Smooth muscle cell (in vitro differentiated cells): ENCODE measurements around the gene C1orf146. TPM values are rescaled to one million over a fixed set of nuclear protein-coding genes. Genes with fewer than 3 reads are reported as not detected.
"Not testable (repeated sequence)": the region's sequence is repeated elsewhere in the genome, so short reads cannot be mapped to it uniquely, and the experiment has no call there.

Source experiments
- DNase-seq: peaks from one replicate; lab custom pipeline; 2025; ENCODE audit not compliant: unreplicated experiment; lab: John Stamatoyannopoulos, UW
- H2AFZ ChIP-seq: fragments of 200-600 bp; sonication (generic); 2 replicates; pipeline ENCODE4 v1.6.0; 2016; ENCODE audit warnings: antibody characterized with exemption, low read depth, mild to moderate bottlenecking
- H3F3A ChIP-seq: fragments of 200-600 bp; sonication (generic); 2 replicates; pipeline ENCODE4 v1.6.0; 2017; ENCODE audit warnings: antibody characterized with exemption, low read depth
- H3K27ac ChIP-seq: fragments of 200-600 bp; sonication (generic); 2 replicates; pipeline ENCODE4 v1.5.1; 2016; ENCODE audit warnings: low read depth, mild to moderate bottlenecking
- H3K27me3 ChIP-seq: fragments of 200-600 bp; sonication (generic); 2 replicates; pipeline ENCODE4 v1.6.1; 2016; ENCODE audit warnings: low read depth, mild to moderate bottlenecking
- H3K36me3 ChIP-seq: fragments of 200-600 bp; sonication (generic); 2 replicates; pipeline ENCODE4 v1.5.1; 2016; ENCODE audit warnings: low read depth
- H3K4me1 ChIP-seq: fragments of 200-600 bp; sonication (generic); 2 replicates; pipeline ENCODE4 v1.5.1; 2016; ENCODE audit warnings: low read depth
- H3K4me2 ChIP-seq: fragments of 200-600 bp; sonication (generic); 2 replicates; pipeline ENCODE4 v1.6.0; 2016; ENCODE audit warnings: mild to moderate bottlenecking
- H3K4me3 ChIP-seq: fragments of 200-600 bp; sonication (generic); 2 replicates; pipeline ENCODE4 v1.5.1; 2016; ENCODE audit warnings: mild to moderate bottlenecking
- H3K79me2 ChIP-seq: fragments of 200-600 bp; sonication (generic); 2 replicates; pipeline ENCODE4 v1.6.0; 2016; ENCODE audit warnings: low read depth, mild to moderate bottlenecking
- H3K9ac ChIP-seq: fragments of 200-600 bp; sonication (generic); 2 replicates; pipeline ENCODE4 v1.6.0; 2016; ENCODE audit warnings: low read depth
- H3K9me3 ChIP-seq: fragments of 200-600 bp; sonication (generic); replicated peaks from 2 replicates; pipeline ENCODE4 v1.5.1; 2016; ENCODE audit warnings: low read depth
- H4K20me1 ChIP-seq: fragments of 200-600 bp; sonication (generic); 2 replicates; pipeline ENCODE4 v1.6.0; 2016; ENCODE audit warnings: low read depth
- WGBS: methylation state at CpG from one replicate; pipeline ENCODE4 v1.1.7; 2016; ENCODE audit warnings: low lambda C conversion rate; 5-methylcytosine and 5-hydroxymethylcytosine counted together
- polyA plus RNA-seq: library from polyadenylated mRNA; unstranded; fragments of >200 nt; fragmentation: Nextera tagmentation; extraction: Ambion mirVana; gene quantifications from 2 replicates; pipeline ENCODE4 v1.2.1, GENCODE V29; 2016
- total RNA-seq: library from RNA; depleted of rRNA; stranded (reverse); fragments of >200 nt; gene quantifications from 2 replicates; pipeline ENCODE4 v1.2.3, GENCODE V29; 2014
- TF ChIP-seq, protein P1 (sequence below): fragments of 200-600 bp; sonication (generic); IDR thresholded peaks from 2 replicates; pipeline ENCODE4 v1.5.1; 2017; ENCODE audit warnings: borderline replicate concordance, mild to moderate bottlenecking, antibody characterized with exemption; ENCODE audit not compliant: insufficient read depth, poor library complexity, severe bottlenecking

The C1orf146 gene
- total and polyA plus RNA-seq, 2 experiments from 2014 or later = not detected

DNA sequence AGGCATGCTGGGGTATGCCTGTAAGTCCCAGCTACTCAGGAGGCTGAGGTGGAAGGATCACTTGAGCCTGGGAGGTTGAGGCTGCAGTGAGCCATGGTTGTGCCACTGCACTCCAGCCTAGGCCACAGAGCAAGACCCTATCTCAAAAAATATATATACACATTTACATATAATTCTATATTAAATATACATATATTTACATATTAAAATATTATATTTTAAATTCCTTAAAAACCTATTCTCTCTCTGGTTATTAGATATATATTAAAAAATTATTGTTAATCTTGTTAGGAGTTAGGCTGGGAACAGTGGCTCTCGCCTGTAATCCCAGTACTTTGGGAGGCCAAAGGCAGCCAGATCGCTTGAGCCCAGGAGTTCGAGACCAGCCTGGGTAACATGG is 58.4 kb downstream of the C1orf146 start:
- 98% methylated on average over 3 of the region's 3 CpGs for WGBS
- no peaks in the 10 kb centered on the region for H3K36me3 ChIP-seq
- no peak for DNase-seq

DNA sequence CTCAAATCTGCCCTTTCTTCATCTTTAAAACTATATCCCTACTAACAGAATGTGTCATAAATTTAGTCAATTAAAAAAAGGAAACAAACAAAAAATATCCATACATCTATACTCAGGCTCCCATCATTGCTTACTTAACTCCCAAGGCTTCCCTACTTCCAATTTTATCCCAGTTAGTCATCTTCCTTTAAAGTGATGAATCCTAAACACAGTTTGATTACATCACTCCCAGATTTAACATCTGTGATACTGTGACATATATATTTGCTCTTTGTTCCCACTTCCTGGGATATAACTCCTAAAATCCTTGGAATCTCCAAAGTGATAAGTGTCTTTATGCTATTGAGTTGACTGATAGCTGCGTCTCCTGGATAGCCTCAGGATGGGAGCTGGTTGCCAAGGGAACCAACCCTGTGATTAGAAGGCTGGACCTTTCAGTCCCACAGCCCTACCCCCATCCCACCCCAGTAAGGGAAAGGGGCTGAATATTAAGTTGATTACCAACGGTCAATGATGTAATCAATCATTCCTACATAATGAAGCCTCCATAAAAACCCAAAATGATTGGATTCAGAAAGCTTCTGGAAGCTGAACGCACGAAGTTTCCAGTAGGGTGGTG is 59.5 kb downstream of the C1orf146 start:
- WGBS = 82% methylated on average over 4 of the region's 4 CpGs
- TF ChIP-seq, protein P1, sequence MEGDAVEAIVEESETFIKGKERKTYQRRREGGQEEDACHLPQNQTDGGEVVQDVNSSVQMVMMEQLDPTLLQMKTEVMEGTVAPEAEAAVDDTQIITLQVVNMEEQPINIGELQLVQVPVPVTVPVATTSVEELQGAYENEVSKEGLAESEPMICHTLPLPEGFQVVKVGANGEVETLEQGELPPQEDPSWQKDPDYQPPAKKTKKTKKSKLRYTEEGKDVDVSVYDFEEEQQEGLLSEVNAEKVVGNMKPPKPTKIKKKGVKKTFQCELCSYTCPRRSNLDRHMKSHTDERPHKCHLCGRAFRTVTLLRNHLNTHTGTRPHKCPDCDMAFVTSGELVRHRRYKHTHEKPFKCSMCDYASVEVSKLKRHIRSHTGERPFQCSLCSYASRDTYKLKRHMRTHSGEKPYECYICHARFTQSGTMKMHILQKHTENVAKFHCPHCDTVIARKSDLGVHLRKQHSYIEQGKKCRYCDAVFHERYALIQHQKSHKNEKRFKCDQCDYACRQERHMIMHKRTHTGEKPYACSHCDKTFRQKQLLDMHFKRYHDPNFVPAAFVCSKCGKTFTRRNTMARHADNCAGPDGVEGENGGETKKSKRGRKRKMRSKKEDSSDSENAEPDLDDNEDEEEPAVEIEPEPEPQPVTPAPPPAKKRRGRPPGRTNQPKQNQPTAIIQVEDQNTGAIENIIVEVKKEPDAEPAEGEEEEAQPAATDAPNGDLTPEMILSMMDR = no peak

More for the DNA sequence above, 58.4 kb downstream of the C1orf146 start:
- no peaks in the 10 kb centered on the region for H3K9me3 ChIP-seq
- no peak overlapping the region for H3K9ac ChIP-seq
- no peak overlapping the region for H3K27ac ChIP-seq
- no peaks in the 10 kb centered on the region for H3K4me1 ChIP-seq
- no peak overlapping the region for H3K4me3 ChIP-seq
- H3K79me2 ChIP-seq = no peaks in the 10 kb centered on the region
- H3K27me3 ChIP-seq = no peaks in the 10 kb centered on the region
- TF ChIP-seq, protein P1 = no peak
- H4K20me1 ChIP-seq = no peaks in the 10 kb centered on the region
- no peak overlapping the region for H2AFZ ChIP-seq
- no peaks in the 10 kb centered on the region for H3F3A ChIP-seq
- H3K4me2 ChIP-seq = no peak overlapping the region

DNA sequence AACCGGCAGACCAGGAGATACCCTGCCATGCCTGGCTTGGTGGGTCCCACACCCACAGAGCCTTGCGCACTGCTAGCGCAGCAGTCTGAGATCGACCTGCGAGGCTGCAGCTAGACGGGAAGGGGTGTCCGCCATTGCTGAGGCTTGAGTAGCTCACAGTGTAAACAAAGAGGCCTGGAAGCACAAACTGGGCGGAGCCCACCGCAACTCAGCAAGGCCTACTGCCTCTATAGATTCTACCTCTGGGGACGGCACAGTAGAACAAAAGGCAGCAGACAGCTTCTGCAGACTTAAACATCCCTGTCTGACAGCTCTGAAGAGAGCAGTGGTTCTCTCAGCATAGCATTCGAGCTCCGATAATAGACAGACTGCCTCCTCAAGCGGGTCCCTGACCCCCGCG is 62.1 kb downstream of the C1orf146 start:
- H3K36me3 ChIP-seq, H3K4me1 ChIP-seq, DNase-seq, H3K9me3 ChIP-seq, H3K4me3 ChIP-seq, H4K20me1 ChIP-seq, H3K79me2 ChIP-seq, H2AFZ ChIP-seq, H3K9ac ChIP-seq, H3K4me2 ChIP-seq, H3K27me3 ChIP-seq, H3F3A ChIP-seq, H3K27ac ChIP-seq: not testable (repeated sequence)
- WGBS = 96% methylated on average over 15 of the region's 15 CpGs

More for the DNA sequence above, 59.5 kb downstream of the C1orf146 start:
- Histone ChIP-seq H3K4me2 (no peak overlapping the region), H3K4me1 (no peaks in the 10 kb centered on the region), H3K36me3 (no peaks in the 10 kb centered on the region), H3K27ac (no peak overlapping the region), H2AFZ (no peak overlapping the region), H3K9ac (no peak overlapping the region), H3F3A (no peaks in the 10 kb centered on the region), H3K27me3 (no peaks in the 10 kb centered on the region), H3K9me3 (no peaks in the 10 kb centered on the region), H3K79me2 (no peaks in the 10 kb centered on the region), H3K4me3 (no peak overlapping the region), H4K20me1 (no peaks in the 10 kb centered on the region)
- no peak for DNase-seq

DNA sequence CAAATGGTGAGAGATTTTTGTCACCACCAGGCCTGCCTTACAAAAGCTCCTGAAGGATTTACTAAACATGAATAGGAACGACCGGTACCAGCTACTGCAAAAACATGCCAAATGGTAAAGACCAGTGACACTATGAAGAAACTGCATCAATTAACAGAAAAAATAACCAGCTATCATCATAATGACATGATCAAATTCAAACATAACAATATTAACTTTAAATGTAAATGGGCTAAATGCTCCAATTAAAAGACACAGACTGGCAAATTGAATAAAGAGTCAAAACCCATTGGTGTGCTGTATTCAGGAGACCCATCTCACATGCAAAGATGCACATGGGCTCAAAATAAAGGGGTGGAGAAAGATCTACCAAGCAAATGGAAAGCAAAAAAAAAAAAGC is 63.7 kb downstream of the C1orf146 start:
- not testable (repeated sequence) for DNase-seq, H3K9me3 ChIP-seq, H2AFZ ChIP-seq, H3K79me2 ChIP-seq, H3K27ac ChIP-seq, H3F3A ChIP-seq, H3K27me3 ChIP-seq, H3K36me3 ChIP-seq, H3K4me1 ChIP-seq, H3K9ac ChIP-seq, H3K4me2 ChIP-seq, H3K4me3 ChIP-seq, H4K20me1 ChIP-seq
- WGBS = 97% methylated on average over 2 of the region's 2 CpGs
